OCI-LY3 (cell line): ENCODE data around the gene CDC5L.

Experiments used
- H2AFZ ChIP-seq: fragments of 200-600, 300-600 bp; shearing (Covaris generic); 2 replicates; pipeline ENCODE4 v1.6.0; 2014; ENCODE audit warnings: antibody characterized with exemption, low read depth, low read length
- H3K27ac ChIP-seq: fragments of 200-600, 300-600 bp; sonication (generic); 2 replicates; pipeline ENCODE4 v1.5.1; 2014; ENCODE audit warnings: mild to moderate bottlenecking, low read length, moderate library complexity, mixed read lengths
- H3K27me3 ChIP-seq: fragments of 200-600, 300-600 bp; sonication (generic); 2 replicates; pipeline ENCODE4 v1.6.1; 2014; ENCODE audit warnings: low read depth, low read length, mixed read lengths
- H3K36me3 ChIP-seq: fragments of 200-600, 300-600 bp; sonication (generic); replicated peaks from 2 replicates; pipeline ENCODE3; 2014; ENCODE audit warnings: low read depth, low read length, mixed read lengths
- H3K4me1 ChIP-seq: fragments of 300-600, 200-600 bp; sonication (generic); 2 replicates; pipeline ENCODE4 v1.6.1; 2014; ENCODE audit warnings: low read length, mixed read lengths
- H3K4me2 ChIP-seq: fragments of 200-600, 300-600 bp; sonication (generic); 2 replicates; pipeline ENCODE4 v1.6.1; 2014; ENCODE audit warnings: low read length, mixed read lengths
- H3K4me3 ChIP-seq: fragments of 300-600, 200-600 bp; sonication (generic); 2 replicates; pipeline ENCODE4 v1.5.1; 2014; ENCODE audit warnings: antibody characterized with exemption, mild to moderate bottlenecking, low read length, moderate library complexity
- H3K79me2 ChIP-seq: fragments of 300-600, 200-600 bp; shearing (Covaris generic); 2 replicates; pipeline ENCODE4 v1.6.1; 2014; ENCODE audit warnings: mild to moderate bottlenecking, low read length, mixed read lengths
- H3K9ac ChIP-seq: fragments of 300-600, 200-600 bp; shearing (Covaris generic); 2 replicates; pipeline ENCODE4 v1.6.0; 2014; ENCODE audit warnings: mild to moderate bottlenecking, low read length, moderate library complexity
- H3K9me3 ChIP-seq: fragments of 200-600, 300-600 bp; shearing (Covaris generic); 2 replicates; pipeline ENCODE4 v1.6.1; 2014; ENCODE audit warnings: low read length, mixed read lengths; ENCODE audit not compliant: insufficient read depth
- H4K20me1 ChIP-seq: fragments of 200-600, 300-600 bp; sonication (generic); 2 replicates; pipeline ENCODE4 v1.6.1; 2016; ENCODE audit warnings: low read length, mixed read lengths; ENCODE audit not compliant: insufficient read depth
- EZH2phosphoT487 ChIP-seq: fragments of 200-600 bp; shearing (Covaris generic); IDR thresholded peaks from 2 replicates; pipeline ENCODE4 v1.6.1; 2018; ENCODE audit warnings: antibody characterized with exemption, mixed run types, low read depth
- TF ChIP-seq, protein P1 (sequence below): fragments of 200-600, 300-600 bp; sonication (generic); IDR thresholded peaks from 2 replicates; pipeline ENCODE4 v1.5.1; 2014; ENCODE audit warnings: antibody characterized with exemption, low read length, low read depth

CDC5L gene

DNA sequence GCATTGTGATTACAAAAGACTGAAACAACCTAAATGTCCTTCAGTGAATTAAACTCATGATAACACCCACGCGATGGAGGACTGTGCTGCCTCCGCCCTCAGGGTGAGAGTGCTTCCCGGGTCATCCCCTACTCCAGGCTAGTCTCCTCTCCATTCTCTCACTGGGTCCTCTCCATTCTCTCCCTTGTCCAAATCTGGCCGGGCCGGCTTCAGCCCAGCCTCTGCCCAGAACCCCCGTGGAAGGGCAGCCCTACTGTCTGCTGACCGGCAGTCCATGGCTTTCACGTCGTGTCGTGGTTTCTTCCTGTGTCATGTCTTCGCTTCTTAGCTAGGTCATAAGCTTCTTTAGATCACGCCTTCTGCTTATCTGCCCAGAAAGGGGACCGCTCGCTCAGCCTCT is 74.8 kb downstream of the CDC5L start:
- H3K9ac ChIP-seq = no peak overlapping the region
- H4K20me1 ChIP-seq = no peaks in the 10 kb centered on the region
- H3K4me2 ChIP-seq = no peak overlapping the region
- no peaks in the 10 kb centered on the region for H3K4me1 ChIP-seq
- no peak overlapping the region for H2AFZ ChIP-seq
- peaks cover 5% of the 10 kb centered on the region for H3K27me3 ChIP-seq
- H3K36me3 ChIP-seq = no peaks in the 10 kb centered on the region
- H3K27ac ChIP-seq = no peak overlapping the region
- H3K4me3 ChIP-seq = no peak overlapping the region
- TF ChIP-seq EZH2phosphoT487 = no peak
- TF ChIP-seq, protein P1, sequence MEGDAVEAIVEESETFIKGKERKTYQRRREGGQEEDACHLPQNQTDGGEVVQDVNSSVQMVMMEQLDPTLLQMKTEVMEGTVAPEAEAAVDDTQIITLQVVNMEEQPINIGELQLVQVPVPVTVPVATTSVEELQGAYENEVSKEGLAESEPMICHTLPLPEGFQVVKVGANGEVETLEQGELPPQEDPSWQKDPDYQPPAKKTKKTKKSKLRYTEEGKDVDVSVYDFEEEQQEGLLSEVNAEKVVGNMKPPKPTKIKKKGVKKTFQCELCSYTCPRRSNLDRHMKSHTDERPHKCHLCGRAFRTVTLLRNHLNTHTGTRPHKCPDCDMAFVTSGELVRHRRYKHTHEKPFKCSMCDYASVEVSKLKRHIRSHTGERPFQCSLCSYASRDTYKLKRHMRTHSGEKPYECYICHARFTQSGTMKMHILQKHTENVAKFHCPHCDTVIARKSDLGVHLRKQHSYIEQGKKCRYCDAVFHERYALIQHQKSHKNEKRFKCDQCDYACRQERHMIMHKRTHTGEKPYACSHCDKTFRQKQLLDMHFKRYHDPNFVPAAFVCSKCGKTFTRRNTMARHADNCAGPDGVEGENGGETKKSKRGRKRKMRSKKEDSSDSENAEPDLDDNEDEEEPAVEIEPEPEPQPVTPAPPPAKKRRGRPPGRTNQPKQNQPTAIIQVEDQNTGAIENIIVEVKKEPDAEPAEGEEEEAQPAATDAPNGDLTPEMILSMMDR = no peak
- H3K9me3 ChIP-seq = no peaks in the 10 kb centered on the region
- no peaks in the 10 kb centered on the region for H3K79me2 ChIP-seq

DNA sequence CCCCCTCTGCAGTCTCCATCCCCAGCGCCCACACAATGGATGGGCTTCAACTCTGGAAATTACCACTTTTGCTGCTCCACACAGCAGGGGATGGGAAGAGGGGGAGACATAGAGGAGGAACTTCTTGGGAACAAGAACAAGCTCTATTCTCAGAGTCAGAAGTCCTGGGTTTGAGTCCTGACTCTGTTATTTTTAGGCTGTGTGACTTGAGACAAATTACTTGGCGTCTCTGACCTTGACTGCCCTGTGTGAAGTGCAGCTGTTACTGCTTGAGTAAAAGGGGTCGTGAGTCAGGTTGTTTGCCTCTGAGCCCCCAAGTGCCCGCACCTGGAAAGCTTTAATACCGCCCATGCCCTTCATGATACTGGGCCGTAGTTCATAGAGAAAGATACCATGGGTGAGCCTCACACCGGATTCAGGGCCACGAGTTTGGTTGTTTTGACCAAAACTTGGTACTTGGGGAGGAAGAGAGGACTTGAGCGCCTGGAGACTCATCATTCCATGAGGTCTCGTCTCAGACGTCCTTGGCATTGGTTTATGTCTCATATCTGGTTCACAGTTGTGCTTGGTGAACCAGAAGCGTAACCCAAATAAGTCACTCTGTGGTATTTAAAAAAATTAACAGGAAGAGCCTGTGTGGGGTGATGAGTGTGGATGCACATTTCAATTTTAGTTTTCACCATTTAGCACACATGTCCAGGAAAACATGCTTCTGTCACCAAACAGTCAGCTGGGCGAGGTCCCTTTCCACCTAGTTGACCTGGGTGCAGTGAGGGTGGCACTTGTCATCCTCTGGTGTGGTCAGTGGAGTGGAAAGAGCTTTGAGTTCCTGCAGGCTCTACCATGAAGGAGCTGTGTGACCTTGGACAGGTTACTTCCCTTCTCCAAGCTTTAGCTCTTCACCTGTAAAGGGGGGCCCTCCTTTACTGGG is 75.6 kb downstream of the CDC5L start:
- H3K4me1 ChIP-seq = no peaks in the 10 kb centered on the region
- no peak overlapping the region for H3K27ac ChIP-seq
- H3K27me3 ChIP-seq = peaks cover 4% of the 10 kb centered on the region
- H3K9ac ChIP-seq = no peak overlapping the region
- no peak for TF ChIP-seq EZH2phosphoT487
- TF ChIP-seq, protein P1 = no peak
- H4K20me1 ChIP-seq = no peaks in the 10 kb centered on the region
- no peaks in the 10 kb centered on the region for H3K9me3 ChIP-seq
- no peak overlapping the region for H2AFZ ChIP-seq
- H3K79me2 ChIP-seq = no peaks in the 10 kb centered on the region
- H3K4me2 ChIP-seq = no peak overlapping the region
- H3K4me3 ChIP-seq = no peak overlapping the region
- no peaks in the 10 kb centered on the region for H3K36me3 ChIP-seq

DNA sequence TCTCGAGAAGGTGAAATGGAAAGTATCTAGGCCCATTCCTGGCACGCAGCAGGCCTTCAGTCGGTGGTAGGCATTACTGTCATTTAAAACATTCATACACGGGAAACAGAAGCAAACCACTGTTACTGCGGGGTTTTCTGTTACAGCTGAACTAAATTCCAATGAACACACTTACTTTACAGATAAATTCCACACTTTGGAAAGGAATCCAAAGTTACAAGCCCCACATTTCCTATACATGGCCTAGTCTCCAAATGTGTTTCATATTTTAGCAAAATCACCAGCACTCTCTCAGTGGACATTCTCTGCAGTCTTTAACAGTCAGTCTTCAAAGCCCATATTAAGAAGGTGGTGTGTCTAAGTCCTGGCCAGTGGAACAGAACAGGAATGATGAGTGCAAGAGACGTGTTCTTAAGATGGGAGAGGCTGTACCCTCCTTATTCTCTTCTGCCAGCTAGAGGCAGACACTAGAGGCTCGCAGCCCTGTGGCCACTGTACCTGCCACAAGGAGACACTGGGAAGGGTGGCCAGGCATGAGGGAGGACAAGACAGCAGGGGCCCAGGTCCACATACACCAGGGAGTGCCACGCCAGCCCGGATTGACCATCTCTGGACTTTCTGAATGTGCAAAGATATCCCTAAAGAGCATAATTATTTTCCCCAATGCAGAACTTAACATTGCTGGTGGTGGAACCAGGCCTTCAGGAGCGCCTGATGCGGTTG is 76.4 kb downstream of the CDC5L start:
- Histone ChIP-seq H2AFZ (no peak overlapping the region), H3K4me3 (no peak overlapping the region), H3K4me1 (no peaks in the 10 kb centered on the region), H3K79me2 (no peaks in the 10 kb centered on the region), H3K9me3 (no peaks in the 10 kb centered on the region), H3K4me2 (no peak overlapping the region), H3K27me3 (peaks cover 8% of the 10 kb centered on the region; the same call in 1 of the 2 replicates), H3K36me3 (no peaks in the 10 kb centered on the region), H4K20me1 (no peaks in the 10 kb centered on the region), H3K9ac (no peak overlapping the region), H3K27ac (no peak overlapping the region)
- TF ChIP-seq, protein P1 = no peak
